IMR-90 (cell line): Measurements from ENCODE around the gene EPSTI1. TPM values are rescaled to one million over a fixed set of nuclear protein-coding genes. Genes with fewer than 3 reads are reported as not detected.
A peak's percentile ranks its signal among the peaks of the same experiment; 100 is the strongest.

Experiments
- ATAC-seq: fragments of 200-7000 bp; cut with Tn5 transposase; 2 replicates; pipeline ENCODE4 v1.9.1; 2020; ENCODE audit warnings: low read depth, mild to moderate bottlenecking, moderate library complexity
- BruUV-seq: library from RNA; stranded (reverse); fragments of 400-500 nt; replicated peaks from 2 replicates; lab custom pipeline; 2021; lab: Mats Ljungman, UMichigan
- CTCF ChIA-PET: fragments of 300-600 bp; formaldehyde crosslinking; extraction: SDS; loops from one replicate; lab custom pipeline; 2021; ENCODE audit warnings: antibody characterized with exemption; lab: Yijun Ruan, JAX
- POLR2A ChIA-PET: fragments of 300-600 bp; sonication (Branson Sonifier 250); formaldehyde crosslinking; loops from one replicate; lab custom pipeline; 2022; ENCODE audit warnings: antibody characterized with exemption; ENCODE audit not compliant: unreplicated experiment; lab: Charles Lee
- DNase-seq: peaks from one replicate; pipeline ENCODE4 v3.0.0; 2013
- H2AFZ ChIP-seq: replicated peaks from 2 replicates; pipeline ENCODE3; 2013; ENCODE audit warnings: low read length, mild to moderate bottlenecking; ENCODE audit not compliant: poor library complexity
- H2AK5ac ChIP-seq: 2 replicates; pipeline ENCODE4 v1.6.1; 2013; ENCODE audit warnings: low read depth, low read length, inconsistent platforms
- H2AK9ac ChIP-seq: replicated peaks from 2 replicates; pipeline ENCODE3; 2013; ENCODE audit warnings: mild to moderate bottlenecking, low read depth, low read length, moderate library complexity; ENCODE audit not compliant: poor library complexity
- H2BK120ac ChIP-seq: 2 replicates; pipeline ENCODE4 v1.6.1; 2013; ENCODE audit warnings: low read depth, low read length, inconsistent platforms
- H2BK15ac ChIP-seq: 3 replicates; pipeline ENCODE4 v1.6.1; 2013; ENCODE audit warnings: low read depth, low read length, inconsistent platforms
- H2BK20ac ChIP-seq: 2 replicates; pipeline ENCODE4 v1.6.1; 2013; ENCODE audit warnings: low read depth, mild to moderate bottlenecking, inconsistent platforms, low read length, moderate library complexity
- H2BK5ac ChIP-seq: 2 replicates; pipeline ENCODE4 v1.6.1; 2013; ENCODE audit warnings: mild to moderate bottlenecking, low read depth, low read length, inconsistent platforms; ENCODE audit not compliant: poor library complexity, severe bottlenecking
- H3K14ac ChIP-seq: replicated peaks from 2 replicates; pipeline ENCODE4 v1.6.1; 2013; ENCODE audit warnings: low read depth, low read length, inconsistent platforms
- H3K18ac ChIP-seq: 2 replicates; pipeline ENCODE4 v1.6.1; 2013; ENCODE audit warnings: low read depth, low read length, control low read depth
- H3K23ac ChIP-seq: 2 replicates; pipeline ENCODE4 v1.6.1; 2013; ENCODE audit warnings: low read depth, low read length, inconsistent platforms
- H3K27ac ChIP-seq: 2 replicates; pipeline ENCODE4 v1.5.1; 2013; ENCODE audit warnings: mild to moderate bottlenecking, control low read depth, low read length; ENCODE audit not compliant: insufficient read depth
- H3K27me3 ChIP-seq: 2 replicates; pipeline ENCODE4 v1.6.1; 2013; ENCODE audit warnings: low read length; ENCODE audit not compliant: control insufficient read depth, insufficient read depth
- H3K36me3 ChIP-seq: 2 replicates; pipeline ENCODE4 v1.6.1; 2013; ENCODE audit warnings: low read length, mixed read lengths; ENCODE audit not compliant: control insufficient read depth, insufficient read depth
- H3K4ac ChIP-seq: 2 replicates; pipeline ENCODE4 v1.6.1; 2013; ENCODE audit warnings: low read depth, low read length, inconsistent platforms
- H3K4me1 ChIP-seq: 2 replicates; pipeline ENCODE4 v1.6.1; 2013; ENCODE audit warnings: low read length, mixed read lengths; ENCODE audit not compliant: control insufficient read depth, insufficient read depth
- H3K4me2 ChIP-seq: 2 replicates; pipeline ENCODE4 v1.6.1; 2013; ENCODE audit warnings: low read depth, mild to moderate bottlenecking, control low read depth, low read length, moderate library complexity
- H3K4me3 ChIP-seq: 2 replicates; pipeline ENCODE4 v1.5.1; 2013; ENCODE audit warnings: low read depth, mild to moderate bottlenecking, control low read depth, low read length, moderate library complexity; ENCODE audit not compliant: insufficient read depth
- H3K56ac ChIP-seq: 2 replicates; pipeline ENCODE4 v1.6.1; 2013; ENCODE audit warnings: low read length, inconsistent platforms; ENCODE audit not compliant: insufficient read depth; ENCODE audit errors: extremely low read depth
- H3K79me1 ChIP-seq, 2 experiments: 2 replicates each; pipeline ENCODE4 v1.6.1; 2013; ENCODE audit warnings: low read length in 2 of 2, inconsistent platforms in 1 of 2, low read depth in 1 of 2
- H3K9ac ChIP-seq: 2 replicates; pipeline ENCODE4 v1.6.1; 2013; ENCODE audit warnings: low read depth, low read length, control low read depth
- H3K9me1 ChIP-seq: 2 replicates; pipeline ENCODE4 v1.6.1; 2013; ENCODE audit warnings: low read length, inconsistent platforms; ENCODE audit not compliant: insufficient read depth
- H3K9me3 ChIP-seq: 2 replicates; pipeline ENCODE4 v1.6.1; 2013; ENCODE audit warnings: low read length; ENCODE audit not compliant: control insufficient read depth, insufficient read depth
- H4K20me1 ChIP-seq: 2 replicates; pipeline ENCODE4 v1.6.1; 2013; ENCODE audit warnings: low read length, inconsistent platforms; ENCODE audit not compliant: insufficient read depth
- H4K5ac ChIP-seq: 2 replicates; pipeline ENCODE4 v1.6.1; 2013; ENCODE audit warnings: mild to moderate bottlenecking, low read depth, low read length, control low read depth
- H4K8ac ChIP-seq, 2 experiments: 2 replicates each; pipeline ENCODE4 v1.6.1; 2013; ENCODE audit warnings: low read depth in 2 of 2, low read length in 2 of 2, control low read depth in 1 of 2, inconsistent platforms in 1 of 2
- H4K91ac ChIP-seq: 2 replicates; pipeline ENCODE4 v1.6.1; 2013; ENCODE audit warnings: low read depth, low read length, inconsistent platforms; ENCODE audit not compliant: insufficient read depth
- BHLHE40 ChIP-seq: fragments of 150-350 bp; IDR thresholded peaks from 2 replicates; pipeline ENCODE4 v1.6.1; 2016; ENCODE audit warnings: mild to moderate bottlenecking, low read depth, low read length
- CEBPB ChIP-seq: IDR thresholded peaks from 2 replicates; pipeline ENCODE4 v1.6.1; 2012; ENCODE audit warnings: low read depth, low read length, improper control_type of control experiment
- CHD1 ChIP-seq: IDR thresholded peaks from 2 replicates; pipeline ENCODE4 v1.6.1; 2012; ENCODE audit warnings: low read depth, low read length, improper control_type of control experiment
- CTCF ChIP-seq: conservative IDR thresholded peaks from 2 replicates; pipeline ENCODE4 v1.5.1; 2012; ENCODE audit warnings: mild to moderate bottlenecking, low read depth, low read length, improper control_type of control experiment
- FOS ChIP-seq: fragments of 150-350 bp; IDR thresholded peaks from 2 replicates; pipeline ENCODE4 v1.6.1; 2016; ENCODE audit warnings: low read depth, low read length
- MAZ ChIP-seq: IDR thresholded peaks from 2 replicates; pipeline ENCODE4 v1.6.1; 2012; ENCODE audit warnings: low read depth, mild to moderate bottlenecking, low read length, improper control_type of control experiment, moderate library complexity, borderline replicate concordance
- NFE2L2 ChIP-seq: fragments of 150-350 bp; IDR thresholded peaks from 2 replicates; pipeline ENCODE4 v1.6.1; 2016; ENCODE audit warnings: low read depth, mild to moderate bottlenecking, low read length
- POLR2A ChIP-seq: IDR thresholded peaks from 2 replicates; pipeline ENCODE4 v1.6.1; 2012; ENCODE audit warnings: mild to moderate bottlenecking, low read depth, low read length
- RFX5 ChIP-seq: IDR thresholded peaks from 2 replicates; pipeline ENCODE4 v1.8.0; 2012; ENCODE audit warnings: low read depth, mild to moderate bottlenecking, low read length, moderate library complexity
- SMC3 ChIP-seq: fragments of 150-350 bp; IDR thresholded peaks from 2 replicates; pipeline ENCODE4 v1.6.1; 2016; ENCODE audit warnings: low read depth, mild to moderate bottlenecking, antibody characterized with exemption, low read length, moderate library complexity
- WGBS, 2 experiments: methylation state at CpG; one replicate each; pipeline versions ENCODE4 v1.1.5 to v1.1.7; 2013; ENCODE audit warnings: missing lambda C conversion rate in 2 of 2; ENCODE audit not compliant: insufficient read length in 1 of 2; ENCODE audit errors: extremely low coverage in 2 of 2; 5-methylcytosine and 5-hydroxymethylcytosine counted together
- dilution Hi-C: fragments of 300-500 bp; cut with HindIII; formaldehyde crosslinking; loops from one replicate; pipeline ENCODE4 v1.14.3; 2018; ENCODE audit warnings: low sequenced_read_pairs; ENCODE audit not compliant: unreplicated experiment
- in situ Hi-C: fragments of 300-500 bp; cut with MboI; formaldehyde crosslinking; loops from 3 replicates; pipeline ENCODE4 v1.14.3; 2019; ENCODE audit warnings: low sequenced_read_pairs, inconsistent platforms, mixed read lengths
- intact Hi-C: fragments of 100-400 bp; cut with micrococcal nuclease; formaldehyde crosslinking; loops from 2 replicates; pipeline ENCODE4 v1.10.0; 2022
- polyA plus RNA-seq, 3 experiments: library from polyadenylated mRNA; depleted of rRNA; stranded (reverse); fragments of >200 nt; gene quantifications; 2 replicates each; pipeline ENCODE4 v1.2.3, GENCODE V29; 2012; ENCODE audit warnings: low replicate concordance in 1 of 3
- total RNA-seq: library from RNA; depleted of rRNA; stranded (reverse); fragments of >200 nt; gene quantifications from 2 replicates; pipeline ENCODE4 v1.2.3, GENCODE V29; 2012
- TF ChIP-seq, protein P1 (sequence below): fragments of 150-350 bp; IDR thresholded peaks from 2 replicates; pipeline ENCODE4 v1.6.1; 2016; ENCODE audit warnings: low read depth, mild to moderate bottlenecking, low read length, moderate library complexity, borderline replicate concordance

Gene EPSTI1
- total and polyA plus RNA-seq, 2 of the 4 experiments (the other 2 are of a cell fraction) = 0.90 to 1.6 TPM

- TF ChIP-seq POLR2A (no peak), CEBPB (no peak)
Measured at GRCh38 chr13:42984026-42984425, 8.0 kb downstream of the EPSTI1 start (continued).

- TF ChIP-seq RFX5 = no peak
- no peak for TF ChIP-seq CEBPB
- TF ChIP-seq BHLHE40 = no peak
- no peak for TF ChIP-seq SMC3
- TF ChIP-seq POLR2A = no peak
- no peak for TF ChIP-seq MAZ
- TF ChIP-seq FOS = no peak
- no peak for TF ChIP-seq CTCF
- TF ChIP-seq NFE2L2 = no peak
- no peak for TF ChIP-seq CHD1
- TF ChIP-seq, protein P1, sequence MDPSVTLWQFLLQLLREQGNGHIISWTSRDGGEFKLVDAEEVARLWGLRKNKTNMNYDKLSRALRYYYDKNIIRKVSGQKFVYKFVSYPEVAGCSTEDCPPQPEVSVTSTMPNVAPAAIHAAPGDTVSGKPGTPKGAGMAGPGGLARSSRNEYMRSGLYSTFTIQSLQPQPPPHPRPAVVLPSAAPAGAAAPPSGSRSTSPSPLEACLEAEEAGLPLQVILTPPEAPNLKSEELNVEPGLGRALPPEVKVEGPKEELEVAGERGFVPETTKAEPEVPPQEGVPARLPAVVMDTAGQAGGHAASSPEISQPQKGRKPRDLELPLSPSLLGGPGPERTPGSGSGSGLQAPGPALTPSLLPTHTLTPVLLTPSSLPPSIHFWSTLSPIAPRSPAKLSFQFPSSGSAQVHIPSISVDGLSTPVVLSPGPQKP = no peak
- H2BK5ac ChIP-seq = no peak overlapping the region
- in situ Hi-C loops = no loop called here
- peak overlapping the region; percentile 62 for H2BK20ac ChIP-seq
- no peaks in the 10 kb centered on the region for H3K27me3 ChIP-seq
- H3K79me1 ChIP-seq = no peaks in the 10 kb centered on the region
- peak overlapping the region; percentile 70 for H2AK5ac ChIP-seq
- no peak overlapping the region for H3K9ac ChIP-seq
- H3K9me3 ChIP-seq = no peaks in the 10 kb centered on the region; the same call in 1 of the 2 replicates
- H3K14ac ChIP-seq = no peak overlapping the region; the same call in 1 of the 2 replicates
- no TSS peak for BruUV-seq
- H2BK120ac ChIP-seq = peak overlapping the region; percentile 81
- peak overlapping the region; percentile 43; the same call in 1 of the 2 replicates for H3K4ac ChIP-seq
- DNase-seq (no peak), ATAC-seq (peak; percentile 37)
- H3K36me3 ChIP-seq = no peaks in the 10 kb centered on the region
- dilution Hi-C loops = no loop called here
- H2AFZ ChIP-seq = no peak overlapping the region
- H4K8ac ChIP-seq = peak overlapping the region; percentile 26 to 74; a peak in 2 of 4 replicates
- no CpG with 5 or more reads among the region's 1 CpG for WGBS, 2 experiments
- no peak overlapping the region for H3K56ac ChIP-seq
- POLR2A ChIA-PET = no interaction called here
- CTCF ChIA-PET = interaction anchor here (0.6 kb wide), 1 partner anchor 273 kb away, joined by 3 read pairs; no protein-coding TSS in a partner anchor
- H4K5ac ChIP-seq = no peak overlapping the region
- H3K4me1 ChIP-seq = no peaks in the 10 kb centered on the region
- H2BK15ac ChIP-seq = no peak overlapping the region
- peak overlapping the region; percentile 47; the same call in 1 of the 2 replicates for H3K18ac ChIP-seq
- no peaks in the 10 kb centered on the region for H3K9me1 ChIP-seq
- H3K27ac ChIP-seq = no peak overlapping the region
- no peak overlapping the region for H3K4me3 ChIP-seq
- H2AK9ac ChIP-seq = no peak overlapping the region
- H4K20me1 ChIP-seq = no peaks in the 10 kb centered on the region
- peak overlapping the region; percentile 43 for H4K91ac ChIP-seq
- H3K23ac ChIP-seq = no peak overlapping the region
- H3K4me2 ChIP-seq = no peak overlapping the region
- intact Hi-C loops = no loop called here
Measured at GRCh38 chr13:42981853-42982252, 10.2 kb downstream of the EPSTI1 start.
